Neuron (in vitro differentiated cells): ENCODE data around the gene BLCAP.

Experiments used
- H2AFZ ChIP-seq: one replicate; pipeline ENCODE4 v1.6.1; 2013; ENCODE audit warnings: low read depth, mild to moderate bottlenecking, inconsistent platforms, low read length, moderate library complexity
- H3K27me3 ChIP-seq: one replicate; pipeline ENCODE4 v1.6.1; 2013; ENCODE audit warnings: low read length; ENCODE audit not compliant: insufficient read depth
- H3K36me3 ChIP-seq: one replicate; pipeline ENCODE4 v1.6.1; 2013; ENCODE audit warnings: low read length; ENCODE audit not compliant: insufficient read depth
- H3K4me1 ChIP-seq: one replicate; pipeline ENCODE4 v1.6.1; 2013; ENCODE audit warnings: low read length; ENCODE audit not compliant: insufficient read depth
- H3K4me3 ChIP-seq: 2 replicates; pipeline ENCODE4 v1.5.1; 2013; ENCODE audit warnings: mild to moderate bottlenecking, low read length, moderate library complexity
- H3K9me3 ChIP-seq: one replicate; pipeline ENCODE4 v1.6.1; 2013; ENCODE audit warnings: low read length

BLCAP gene

DNA sequence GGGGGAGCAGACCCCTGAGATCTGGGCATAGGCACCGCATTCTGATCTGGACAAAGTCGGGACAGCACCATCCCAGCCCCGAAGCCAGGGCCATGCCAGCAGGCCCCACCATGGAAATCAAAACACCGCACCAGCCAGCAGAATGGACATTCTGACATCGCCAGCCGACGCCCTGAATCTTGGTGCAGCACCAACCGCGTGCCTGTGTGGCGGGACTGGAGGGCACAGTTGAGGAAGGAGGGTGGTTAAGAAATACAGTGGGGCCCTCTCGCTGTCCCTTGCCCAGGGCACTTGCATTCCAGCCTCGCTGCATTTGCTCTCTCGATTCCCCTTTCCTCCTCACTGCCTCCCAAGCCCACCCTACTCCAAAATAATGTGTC is 4.7 kb downstream of the BLCAP start:
- Histone ChIP-seq H3K4me3 (no peak overlapping the region), H3K4me1 (peaks cover 26% of the 10 kb centered on the region), H3K9me3 (peaks cover 34% of the 10 kb centered on the region), H2AFZ (no peak overlapping the region), H3K27me3 (no peaks in the 10 kb centered on the region), H3K36me3 (peaks cover 5% of the 10 kb centered on the region)

DNA sequence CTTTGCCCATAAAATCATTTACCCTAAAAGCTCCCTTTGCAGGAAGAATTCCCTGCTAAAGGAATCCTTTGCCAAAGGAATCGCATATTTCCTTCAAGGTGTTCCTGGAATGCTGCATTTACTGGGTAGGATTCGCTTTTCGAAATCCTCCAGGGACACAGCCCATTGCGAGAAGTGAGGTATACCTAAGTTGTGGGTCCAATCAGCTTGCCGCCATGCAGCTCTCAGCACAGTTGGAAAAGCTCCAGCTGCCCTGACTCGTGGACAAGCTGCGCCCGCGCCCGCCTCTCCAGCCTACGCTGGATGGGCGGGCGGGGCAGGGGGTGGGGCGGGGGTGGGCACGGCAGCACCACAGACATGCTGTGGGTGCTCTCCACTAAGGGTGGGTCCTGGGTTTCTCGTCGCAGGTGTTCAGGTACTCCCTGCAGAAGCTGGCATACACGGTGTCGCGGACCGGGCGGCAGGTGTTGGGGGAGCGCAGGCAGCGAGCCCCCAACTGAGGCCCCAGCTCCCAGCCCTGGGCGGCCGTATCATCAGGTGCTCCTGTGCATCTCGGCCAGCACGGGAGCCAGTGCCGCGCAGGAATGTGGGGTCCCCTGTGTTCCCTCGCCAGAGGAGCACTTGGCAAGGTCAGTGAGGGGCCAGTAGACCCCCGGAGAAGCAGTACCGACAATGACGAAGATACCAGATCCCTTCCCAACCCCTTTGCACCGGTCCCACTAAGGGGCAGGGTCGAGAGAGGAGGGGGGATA is 5.2 kb downstream of the BLCAP start:
- Histone ChIP-seq H3K4me1 (peaks cover 26% of the 10 kb centered on the region), H3K27me3 (no peaks in the 10 kb centered on the region), H3K9me3 (peaks cover 34% of the 10 kb centered on the region), H3K36me3 (peaks cover 9% of the 10 kb centered on the region), H2AFZ (no peak overlapping the region), H3K4me3 (no peak overlapping the region)

DNA sequence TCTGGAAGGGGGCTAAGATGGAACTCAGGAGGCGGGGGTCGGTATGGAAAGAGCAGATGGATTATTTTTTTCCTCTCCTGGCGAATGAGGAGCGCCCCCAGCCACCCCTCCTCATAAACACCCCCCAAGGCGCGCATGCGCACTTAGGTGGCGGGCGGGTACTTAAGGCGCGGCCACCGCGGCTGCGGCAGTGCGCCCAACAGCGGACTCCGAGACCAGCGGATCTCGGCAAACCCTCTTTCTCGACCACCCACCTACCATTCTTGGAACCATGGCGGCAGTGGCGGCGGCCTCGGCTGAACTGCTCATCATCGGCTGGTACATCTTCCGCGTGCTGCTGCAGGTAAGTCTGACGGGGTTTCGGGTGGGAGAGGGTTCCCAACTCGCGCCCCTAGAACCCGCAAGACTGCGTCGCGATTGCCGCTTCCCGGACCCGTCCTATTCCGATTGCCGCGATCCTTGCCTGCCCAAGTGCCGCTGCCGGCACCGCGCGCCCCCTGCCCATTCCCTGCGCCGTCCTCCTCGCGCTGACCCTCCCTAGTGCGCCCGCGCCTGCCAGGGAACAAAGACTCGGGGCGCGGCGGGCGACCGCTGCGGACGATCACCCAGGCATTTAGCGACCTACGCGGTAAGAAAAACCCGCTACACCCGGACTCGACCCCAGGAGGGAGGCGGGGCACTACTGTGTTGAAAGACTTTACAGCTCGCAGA is 6.5 kb downstream of the BLCAP start, which contains the start of gene NNAT:
NNAT (plus strand) TSS at position 190 of the 711 bp plus-strand sequence; CDS start at position 272, 82 bp downstream.
- peaks cover 9% of the 10 kb centered on the region for H3K36me3 ChIP-seq
- peaks cover 20% of the 10 kb centered on the region for H3K4me1 ChIP-seq
- H3K9me3 ChIP-seq = peaks cover 34% of the 10 kb centered on the region
- no peaks in the 10 kb centered on the region for H3K27me3 ChIP-seq
- no peak within 1 kb of the TSS for H3K4me3 ChIP-seq
- H2AFZ ChIP-seq = no peak within 1 kb of the TSS

DNA sequence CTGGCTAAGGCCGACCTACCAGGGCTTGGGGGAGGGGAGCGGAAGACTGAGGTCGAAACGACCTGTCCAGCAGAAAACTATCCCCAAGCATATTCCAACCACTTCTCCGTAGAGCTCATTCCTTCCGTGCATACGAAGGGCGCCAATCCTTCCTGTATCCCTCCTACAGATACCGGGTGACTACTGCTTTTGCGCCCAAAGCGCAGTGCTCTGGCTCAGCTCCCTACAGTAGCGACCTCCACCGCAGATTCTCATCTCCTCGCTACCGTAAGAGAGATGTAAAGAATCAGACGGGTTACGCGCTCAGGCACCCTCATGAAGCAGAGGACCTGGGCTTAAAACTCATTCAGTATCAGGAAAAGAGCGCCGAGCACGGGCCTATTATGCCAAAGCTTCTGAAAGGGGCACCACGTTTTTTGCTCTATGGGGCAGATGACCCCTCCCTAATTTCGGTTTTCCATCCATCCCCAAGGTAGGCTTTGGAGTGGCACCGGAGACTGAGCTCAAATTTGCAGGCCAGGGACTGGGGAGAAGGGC is 7.2 kb downstream of the BLCAP start:
- Histone ChIP-seq H3K36me3 (peaks cover 16% of the 10 kb centered on the region), H3K4me1 (peaks cover 12% of the 10 kb centered on the region), H3K4me3 (no peak overlapping the region), H3K9me3 (peaks cover 34% of the 10 kb centered on the region), H2AFZ (no peak overlapping the region), H3K27me3 (no peaks in the 10 kb centered on the region)

DNA sequence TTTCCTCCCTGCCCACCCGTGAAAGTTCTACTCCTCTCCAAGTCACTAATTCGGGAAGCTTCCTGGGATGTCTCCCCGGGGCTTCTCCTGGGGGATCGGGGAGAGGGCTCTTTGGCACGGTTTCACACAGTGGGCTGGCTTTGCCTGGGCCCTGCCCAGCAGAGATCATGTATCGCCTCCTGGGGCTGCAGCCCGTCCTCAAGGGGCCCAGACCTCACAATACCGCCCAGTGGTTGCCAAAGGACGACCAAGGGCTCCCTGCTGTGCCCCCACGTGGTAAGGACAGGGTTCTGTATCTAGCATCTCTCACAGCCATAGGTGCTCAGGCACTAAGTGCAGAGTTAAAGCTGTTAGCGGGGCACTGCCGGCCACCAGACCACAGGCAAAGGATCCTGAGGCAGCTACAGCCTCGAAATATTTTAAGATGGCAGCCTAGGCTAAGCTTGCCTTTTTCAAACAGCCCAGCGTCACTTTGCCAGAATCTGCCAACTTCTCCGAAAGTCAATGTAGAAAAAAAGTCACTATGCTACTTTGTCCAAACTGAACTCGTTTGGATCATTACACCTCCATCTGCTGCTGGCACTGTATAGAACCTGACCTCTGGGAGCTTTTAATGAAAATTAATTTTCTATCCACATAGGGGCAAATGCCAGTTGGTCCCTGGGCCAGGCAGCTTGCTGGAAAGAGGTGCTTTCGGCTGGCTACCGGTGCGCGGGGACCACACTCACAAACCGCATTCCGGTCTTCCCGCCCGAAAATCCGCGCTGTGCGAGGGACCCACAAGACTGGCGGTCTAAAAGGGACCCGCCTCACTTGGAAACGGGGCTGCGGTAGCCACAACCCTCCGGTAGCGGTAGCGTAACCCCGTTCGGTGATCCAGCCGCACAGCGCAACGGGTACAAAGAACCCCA is 7.9 kb downstream of the BLCAP start:
- Histone ChIP-seq H3K36me3 (peaks cover 23% of the 10 kb centered on the region), H2AFZ (no peak overlapping the region), H3K4me3 (no peak overlapping the region), H3K27me3 (no peaks in the 10 kb centered on the region), H3K4me1 (peaks cover 9% of the 10 kb centered on the region), H3K9me3 (peaks cover 32% of the 10 kb centered on the region)

DNA sequence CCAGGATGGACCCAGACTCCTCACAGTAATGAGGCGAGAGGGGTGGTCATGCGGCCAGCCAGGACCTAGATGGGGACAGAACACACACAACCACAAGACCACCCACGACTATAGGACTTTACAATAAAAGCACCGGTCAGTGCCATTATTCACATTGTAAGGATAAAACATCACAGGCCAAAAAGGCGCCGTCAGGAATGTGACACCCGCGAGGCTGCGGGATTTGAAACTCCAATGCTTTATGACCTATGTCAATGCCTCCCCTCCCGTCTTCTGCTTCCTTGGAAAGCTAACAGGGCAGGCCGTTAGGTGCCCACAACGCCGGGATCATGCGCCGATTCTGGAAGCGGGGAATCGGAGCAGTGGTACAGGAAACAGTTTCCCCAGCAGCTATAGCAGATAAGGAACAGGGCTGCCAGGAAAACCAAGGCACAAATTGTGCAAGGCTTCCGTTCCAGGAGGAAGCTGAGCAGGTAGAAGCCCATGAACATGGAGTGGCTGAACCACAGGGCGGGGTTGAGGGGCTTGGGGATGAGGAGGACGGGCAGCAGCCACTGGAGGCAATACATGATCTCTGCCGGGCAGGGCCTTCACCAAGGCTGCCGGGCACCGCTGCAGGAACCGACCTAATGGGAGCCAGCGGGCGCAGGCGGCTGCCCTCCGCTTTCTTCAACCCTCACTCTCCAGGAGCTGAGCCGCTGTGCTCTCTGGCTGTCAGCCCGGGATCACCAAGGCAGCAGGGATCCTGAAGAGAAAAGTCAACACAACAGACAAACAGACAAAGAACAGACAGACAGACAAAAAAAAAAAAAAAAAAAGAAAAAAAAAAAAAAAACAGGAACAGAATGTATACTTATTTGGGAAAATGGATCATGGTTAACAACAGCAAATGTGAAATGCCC is 8.8 kb downstream of the BLCAP start:
- Histone ChIP-seq H3K36me3 (peaks cover 31% of the 10 kb centered on the region), H3K4me3 (no peak overlapping the region), H3K9me3 (peaks cover 29% of the 10 kb centered on the region), H2AFZ (no peak overlapping the region), H3K27me3 (no peaks in the 10 kb centered on the region), H3K4me1 (peaks cover 9% of the 10 kb centered on the region)

DNA sequence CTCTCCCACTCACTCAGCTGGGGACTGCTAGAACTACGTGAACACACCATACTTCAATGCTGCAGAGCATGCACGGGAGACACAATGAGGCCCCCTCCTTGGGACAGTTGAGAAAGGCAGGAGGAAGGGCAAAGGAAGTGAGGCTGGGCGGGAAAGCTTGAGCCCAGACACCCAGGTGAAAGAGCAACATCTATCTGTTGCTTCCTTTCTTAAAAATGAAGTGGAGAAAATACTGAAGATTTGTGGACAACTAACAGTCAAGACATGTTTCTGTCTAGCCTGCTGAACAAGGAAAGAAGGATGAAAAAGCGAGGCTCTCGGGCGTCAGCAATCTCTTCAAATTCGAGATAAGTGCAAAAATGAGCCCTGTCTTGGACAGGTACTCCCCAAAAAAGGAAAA is 9.6 kb downstream of the BLCAP start:
- no peaks in the 10 kb centered on the region for H3K27me3 ChIP-seq
- H3K4me3 ChIP-seq = no peak overlapping the region
- peaks cover 9% of the 10 kb centered on the region for H3K4me1 ChIP-seq
- H2AFZ ChIP-seq = no peak overlapping the region
- H3K9me3 ChIP-seq = peaks cover 26% of the 10 kb centered on the region
- H3K36me3 ChIP-seq = peaks cover 34% of the 10 kb centered on the region

DNA sequence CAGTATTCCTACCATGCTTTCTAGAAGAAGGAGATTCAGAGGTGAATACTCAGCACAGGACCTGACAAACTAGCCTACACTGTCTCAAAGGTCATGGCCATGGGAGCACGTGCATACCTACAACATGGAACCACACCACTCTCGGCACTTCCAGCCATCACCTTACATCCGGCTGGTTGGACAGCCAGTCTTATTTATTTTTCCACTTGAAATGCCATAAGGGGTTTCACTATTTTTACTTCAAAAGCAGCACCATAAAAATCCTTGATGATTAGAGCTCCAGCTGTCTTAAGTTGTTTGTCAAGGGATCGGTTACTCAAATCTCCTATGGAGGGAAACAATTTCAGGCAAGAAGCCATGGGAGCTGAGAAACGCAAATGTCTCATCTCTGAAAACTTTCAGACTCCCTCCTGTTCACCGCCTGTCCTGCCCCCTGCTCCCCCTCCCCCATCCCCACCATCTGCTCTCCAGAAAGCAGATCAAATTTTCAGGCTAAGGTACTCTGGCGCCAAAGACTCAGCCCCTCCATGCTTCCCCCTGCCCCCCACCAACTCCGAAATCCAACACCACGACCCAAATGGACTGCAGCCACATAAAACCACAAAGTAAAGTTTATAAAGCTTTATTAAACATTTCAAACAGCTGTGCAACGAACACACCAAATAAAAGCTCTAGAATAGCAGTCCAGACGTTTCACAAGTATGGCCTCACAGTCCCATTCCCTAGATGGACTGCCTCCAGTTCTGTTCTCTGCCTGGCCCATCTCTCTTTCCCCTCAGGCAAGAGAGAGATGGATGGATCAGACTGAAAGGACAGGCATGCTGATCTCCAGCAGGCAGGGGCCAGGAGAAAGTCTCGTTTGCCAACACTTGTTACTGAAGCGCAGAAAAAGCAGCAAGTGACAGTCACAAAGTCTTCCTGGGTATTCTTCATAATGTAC is 10.6 kb downstream of the BLCAP start:
- Histone ChIP-seq H3K9me3 (peaks cover 23% of the 10 kb centered on the region), H3K27me3 (no peaks in the 10 kb centered on the region), H3K36me3 (peaks cover 39% of the 10 kb centered on the region), H3K4me1 (peaks cover 9% of the 10 kb centered on the region), H3K4me3 (no peak overlapping the region), H2AFZ (no peak overlapping the region)

DNA sequence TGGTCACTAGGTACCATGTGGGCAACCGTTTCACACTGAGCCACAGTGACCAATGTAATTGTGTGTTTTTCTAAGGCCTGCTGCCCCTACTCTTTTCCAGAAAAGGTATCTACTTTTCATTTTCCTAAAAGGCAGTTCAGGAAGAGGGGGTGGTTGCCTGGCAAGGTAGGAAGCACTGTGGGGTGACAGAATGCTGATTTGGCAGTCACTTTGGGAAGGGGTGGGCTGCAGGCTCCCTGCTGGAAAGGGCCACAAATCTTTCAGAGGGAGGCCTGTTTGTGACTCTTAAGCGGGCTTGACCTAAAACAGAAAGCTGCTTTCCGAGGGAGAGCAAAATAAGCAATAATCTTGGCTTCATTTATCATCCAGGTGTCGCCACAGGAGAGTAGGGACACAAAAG is 11.8 kb downstream of the BLCAP start:
- Histone ChIP-seq H3K9me3 (peaks cover 16% of the 10 kb centered on the region), H3K4me1 (peaks cover 9% of the 10 kb centered on the region), H2AFZ (no peak overlapping the region), H3K4me3 (no peak overlapping the region), H3K27me3 (no peaks in the 10 kb centered on the region), H3K36me3 (peaks cover 45% of the 10 kb centered on the region)

DNA sequence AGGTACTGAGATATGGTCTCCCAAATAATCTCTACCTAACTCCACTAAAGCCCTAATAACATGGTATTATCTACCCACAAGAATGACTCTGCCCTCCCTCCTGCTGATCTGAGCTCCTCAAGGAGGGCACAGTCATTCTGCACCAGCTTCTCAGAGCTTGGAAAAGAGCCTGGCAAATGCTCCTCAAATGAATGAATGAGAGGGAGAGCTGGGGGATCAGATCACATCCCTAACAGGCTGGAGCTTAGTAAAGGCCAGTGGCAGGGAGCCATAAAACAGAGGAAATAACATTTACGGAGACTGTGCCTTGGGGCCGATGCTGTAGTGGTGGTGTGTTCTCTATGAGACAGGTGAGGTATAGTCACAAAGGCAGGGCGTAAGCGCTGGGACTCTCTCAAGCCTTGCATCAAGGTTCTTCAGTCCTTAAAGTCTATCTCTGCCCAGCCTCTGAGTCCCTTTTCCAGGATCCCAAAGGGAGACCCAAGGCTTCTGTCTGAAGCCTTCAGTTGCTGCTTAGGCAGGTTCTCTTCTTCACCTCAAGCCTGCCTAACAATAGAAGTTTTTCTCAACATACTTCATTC is 13.8 kb downstream of the BLCAP start:
- Histone ChIP-seq H3K4me3 (no peak overlapping the region), H2AFZ (no peak overlapping the region), H3K27me3 (no peaks in the 10 kb centered on the region), H3K9me3 (peaks cover 2% of the 10 kb centered on the region), H3K36me3 (peaks cover 49% of the 10 kb centered on the region), H3K4me1 (peaks cover 6% of the 10 kb centered on the region)

DNA sequence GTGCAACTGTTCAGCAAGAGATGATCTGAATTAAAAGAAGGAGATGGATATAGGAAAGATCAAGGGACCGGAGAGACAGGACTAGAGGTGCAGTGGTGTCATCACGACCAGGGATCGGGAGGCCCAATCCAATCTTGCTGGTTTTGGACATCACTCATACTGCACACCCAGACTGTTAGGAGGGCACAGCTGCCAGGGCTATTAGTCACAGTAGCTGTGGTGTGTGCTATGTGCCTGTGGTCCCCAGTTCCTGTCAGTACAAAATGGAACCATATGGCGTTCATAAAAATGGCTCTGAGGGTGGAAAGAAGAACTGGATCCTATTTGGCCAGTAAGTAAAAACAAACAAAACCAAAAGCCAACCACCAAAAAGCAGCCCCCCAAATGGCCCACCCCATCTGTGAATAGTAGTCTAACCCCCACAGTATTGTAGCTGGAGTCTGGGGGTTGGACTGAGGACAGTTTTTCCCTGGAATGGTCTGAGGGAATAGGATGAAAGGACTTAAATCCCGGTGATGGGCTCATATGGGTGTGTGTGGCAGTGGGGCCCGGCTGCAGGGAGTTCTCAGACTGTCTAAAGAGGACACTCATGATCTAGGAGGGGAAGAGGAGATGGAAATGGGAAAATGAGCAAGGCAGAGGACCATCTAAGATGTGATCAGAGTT is 15.9 kb downstream of the BLCAP start:
- Histone ChIP-seq H2AFZ (no peak overlapping the region), H3K36me3 (peaks cover 46% of the 10 kb centered on the region), H3K4me1 (no peaks in the 10 kb centered on the region), H3K4me3 (no peak overlapping the region), H3K9me3 (no peaks in the 10 kb centered on the region), H3K27me3 (no peaks in the 10 kb centered on the region)
